Smooth muscle cell of the brain vasculature (primary cell): Measurements from ENCODE around the gene KRTAP6-2.

ENCODE experiments used
- DNase-seq: peaks from one replicate; pipeline ENCODE4 v3.0.0-alpha.2; 2012; ENCODE audit warnings: low read depth, low spot score

The KRTAP6-2 gene

GRCh38 chr21:30598802-30599201, at the start of gene KRTAP6-2:
Gene KRTAP6-2 (minus strand): TSS chr21:30598902. CDS start chr21:30598874, 28 bp downstream.
- no peak for DNase-seq

- no peak for DNase-seq
Observed at GRCh38 chr21:30646904-30647414, 48.3 kb upstream of the KRTAP6-2 start.

- DNase-seq = no peak
Observed at GRCh38 chr21:30642564-30642963, 43.9 kb upstream of the KRTAP6-2 start, which contains the start of gene KRTAP20-3. Gene KRTAP20-3 (plus strand): TSS chr21:30642864.

- DNase-seq = no peak
Observed at GRCh38 chr21:30638686-30639085, 40.0 kb upstream of the KRTAP6-2 start.

- DNase-seq = no peak
Observed at GRCh38 chr21:30634906-30635305, 36.2 kb upstream of the KRTAP6-2 start, which contains the start of gene KRTAP20-2. Gene KRTAP20-2 (plus strand): TSS chr21:30635206. CDS start chr21:30635264, 58 bp downstream.

- no peak for DNase-seq
Observed at GRCh38 chr21:30629200-30629599, 30.5 kb upstream of the KRTAP6-2 start.

GRCh38 chr21:30628109-30628508, 29.4 kb upstream of the KRTAP6-2 start:
- no peak for DNase-seq

GRCh38 chr21:30625449-30626165, 26.9 kb upstream of the KRTAP6-2 start:
- no peak for DNase-seq

- no peak for DNase-seq
Observed at GRCh38 chr21:30623362-30623761, 24.7 kb upstream of the KRTAP6-2 start.

- no peak for DNase-seq
Observed at GRCh38 chr21:30620522-30620921, 21.8 kb upstream of the KRTAP6-2 start, which contains the start of gene KRTAP20-4. Gene KRTAP20-4 (plus strand): TSS chr21:30620627.

GRCh38 chr21:30620080-30620479, 21.4 kb upstream of the KRTAP6-2 start:
- no peak for DNase-seq

GRCh38 chr21:30616125-30616524, 17.4 kb upstream of the KRTAP6-2 start, which contains the start of gene KRTAP20-1:
Gene KRTAP20-1 (plus strand): TSS chr21:30616425. CDS start chr21:30616455, 30 bp downstream.
- no peak for DNase-seq

- DNase-seq = no peak
Observed at GRCh38 chr21:30615199-30615598, 16.5 kb upstream of the KRTAP6-2 start.

- no peak for DNase-seq
Observed at GRCh38 chr21:30613836-30614235, 15.1 kb upstream of the KRTAP6-2 start, which contains the start of gene KRTAP6-1. Gene KRTAP6-1 (minus strand): TSS chr21:30613930. CDS start chr21:30613904, 26 bp downstream.

- DNase-seq = no peak
Observed at GRCh38 chr21:30612132-30612531, 13.4 kb upstream of the KRTAP6-2 start.

- DNase-seq = no peak
Observed at GRCh38 chr21:30605968-30606367, 7.3 kb upstream of the KRTAP6-2 start.

- DNase-seq = no peak
Observed at GRCh38 chr21:30600787-30601186, 2.1 kb upstream of the KRTAP6-2 start, which contains the start of gene KRTAP22-1. Gene KRTAP22-1 (plus strand): TSS chr21:30601087.

GRCh38 chr21:30592140-30592539, 6.6 kb downstream of the KRTAP6-2 start, which contains the start of gene KRTAP6-3:
Gene KRTAP6-3 (plus strand): TSS chr21:30592440. CDS start chr21:30592446, 6 bp downstream.
- DNase-seq = no peak

GRCh38 chr21:30590297-30590696, 8.4 kb downstream of the KRTAP6-2 start, which contains the start of gene KRTAP22-2:
Gene KRTAP22-2 (minus strand): TSS chr21:30590397.
- no peak for DNase-seq

GRCh38 chr21:30582870-30583269, 15.8 kb downstream of the KRTAP6-2 start:
- DNase-seq = no peak

GRCh38 chr21:30580132-30580531, 18.6 kb downstream of the KRTAP6-2 start:
- no peak for DNase-seq

GRCh38 chr21:30579346-30579745, 19.4 kb downstream of the KRTAP6-2 start:
- DNase-seq = no peak

- DNase-seq = no peak
Observed at GRCh38 chr21:30577766-30578165, 20.9 kb downstream of the KRTAP6-2 start.
